ENCODE results near the gene C1QTNF8. TPM values are rescaled to one million over a fixed set of nuclear protein-coding genes. Genes with fewer than 3 reads are reported as not detected.

The C1QTNF8 gene
- total RNA-seq, 4 donors from 2014 or later: not detected

GRCh38 chr16:1108299-1109252 lies 12.5 kb upstream of the C1QTNF8 start:
- WGBS: 33% methylated on average over 30 of the region's 42 CpGs
- peaks cover 0 to 24% (median 20%) of the 10 kb centered on the region in 4 donors for H3K4me1 ChIP-seq
- no peak for DNase-seq (ENCODE audit: extremely low spot score)
- H3K4me3 ChIP-seq: no peak overlapping the region
- H3K9me3 ChIP-seq: no peaks in the 10 kb centered on the region
- H3K36me3 ChIP-seq: no peaks in the 10 kb centered on the region
- intact Hi-C loops (cut with DNase I): no loop called here
- H3K27ac ChIP-seq (replicated peaks in 1 of 4): peak overlapping the region in 1 of 4 donors; percentile 10
- H3K27me3 ChIP-seq: peaks cover 0 to 57% (median 0%) of the 10 kb centered on the region in 4 donors
- TF ChIP-seq POLR2A (IDR thresholded peaks at IDR 0.05; ENCODE audit: low read depth): no peak
- peak; percentile 26 to 31 for TF ChIP-seq POLR2AphosphoS5 (IDR thresholded peaks at IDR 0.05)

DNA sequence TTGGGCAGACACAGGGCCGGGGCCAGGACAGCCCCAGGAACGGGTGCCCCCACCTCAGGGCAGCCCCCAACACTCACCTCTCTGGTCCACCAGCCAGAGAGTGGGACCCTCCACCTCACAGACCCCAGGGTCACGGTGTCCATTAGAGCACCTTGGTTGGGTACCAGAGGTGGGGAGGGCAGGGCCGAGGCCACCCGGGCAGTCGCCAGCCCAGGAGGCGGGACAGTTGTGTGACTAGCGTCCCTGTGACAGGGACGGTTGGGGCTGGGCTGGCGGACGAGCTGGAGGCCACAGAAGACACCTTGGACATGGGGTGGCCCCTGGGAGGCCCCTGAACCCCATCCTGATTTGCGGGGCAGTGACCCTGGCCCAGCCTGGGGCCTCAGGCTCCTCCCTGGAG lies 11.7 kb upstream of the C1QTNF8 start:
- intact Hi-C loops (cut with DNase I): loop anchor here (2.0 kb wide), 1 partner anchor 87 kb away; no protein-coding TSS in a partner anchor
- H3K4me3 ChIP-seq: no peak overlapping the region
- TF ChIP-seq POLR2AphosphoS5 (IDR thresholded peaks at IDR 0.05) (no peak), POLR2A (IDR thresholded peaks at IDR 0.05; ENCODE audit: low read depth) (no peak), EP300 (IDR thresholded peaks at IDR 0.05) (no peak)
- TF ChIP-seq, protein P1, sequence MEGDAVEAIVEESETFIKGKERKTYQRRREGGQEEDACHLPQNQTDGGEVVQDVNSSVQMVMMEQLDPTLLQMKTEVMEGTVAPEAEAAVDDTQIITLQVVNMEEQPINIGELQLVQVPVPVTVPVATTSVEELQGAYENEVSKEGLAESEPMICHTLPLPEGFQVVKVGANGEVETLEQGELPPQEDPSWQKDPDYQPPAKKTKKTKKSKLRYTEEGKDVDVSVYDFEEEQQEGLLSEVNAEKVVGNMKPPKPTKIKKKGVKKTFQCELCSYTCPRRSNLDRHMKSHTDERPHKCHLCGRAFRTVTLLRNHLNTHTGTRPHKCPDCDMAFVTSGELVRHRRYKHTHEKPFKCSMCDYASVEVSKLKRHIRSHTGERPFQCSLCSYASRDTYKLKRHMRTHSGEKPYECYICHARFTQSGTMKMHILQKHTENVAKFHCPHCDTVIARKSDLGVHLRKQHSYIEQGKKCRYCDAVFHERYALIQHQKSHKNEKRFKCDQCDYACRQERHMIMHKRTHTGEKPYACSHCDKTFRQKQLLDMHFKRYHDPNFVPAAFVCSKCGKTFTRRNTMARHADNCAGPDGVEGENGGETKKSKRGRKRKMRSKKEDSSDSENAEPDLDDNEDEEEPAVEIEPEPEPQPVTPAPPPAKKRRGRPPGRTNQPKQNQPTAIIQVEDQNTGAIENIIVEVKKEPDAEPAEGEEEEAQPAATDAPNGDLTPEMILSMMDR (IDR thresholded peaks at IDR 0.05): no peak
- 69% methylated on average over 8 of the region's 12 CpGs for WGBS
- no peaks in the 10 kb centered on the region for H3K36me3 ChIP-seq
- no peak for DNase-seq (ENCODE audit: extremely low spot score)
- H3K27me3 ChIP-seq: peaks cover 0 to 65% (median 0%) of the 10 kb centered on the region in 4 donors
- no peaks in the 10 kb centered on the region for H3K9me3 ChIP-seq
- H3K4me1 ChIP-seq: peaks cover 6 to 32% (median 27%) of the 10 kb centered on the region in 4 donors
- no peak overlapping the region for H3K27ac ChIP-seq (replicated peaks in 1 of 4)

- peaks cover 0 to 71% (median 2%) of the 10 kb centered on the region in 4 donors for H3K27me3 ChIP-seq
- intact Hi-C loops (cut with DNase I): loop anchor here (2.0 kb wide), 1 partner anchor 88 kb away; no protein-coding TSS in a partner anchor
- no peak for DNase-seq (ENCODE audit: extremely low spot score)
Observed at GRCh38 chr16:1107141-1107540, 11.1 kb upstream of the C1QTNF8 start.

DNA sequence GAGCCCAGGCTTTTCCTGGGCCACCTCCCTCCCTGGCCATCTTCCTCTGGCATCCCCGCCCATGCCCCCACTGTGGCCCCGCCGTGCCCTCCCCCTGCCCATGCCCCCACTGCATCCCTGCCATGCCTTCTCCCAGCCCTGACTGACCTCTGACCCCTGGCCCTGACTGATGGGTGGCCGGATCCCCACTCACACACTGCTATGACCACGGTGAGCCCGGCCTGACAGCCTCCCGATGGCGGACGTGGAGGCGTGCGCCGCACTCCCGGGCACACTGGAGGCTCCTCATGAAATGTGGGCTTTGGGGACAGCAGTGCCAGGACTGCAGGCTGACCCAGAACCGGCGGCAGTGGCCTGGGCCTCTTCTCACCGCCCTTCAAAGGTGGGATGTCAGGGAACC lies 10.6 kb upstream of the C1QTNF8 start:
- DNase-seq (ENCODE audit: extremely low spot score): no peak

More at GRCh38 chr16:1107141-1107540, 11.1 kb upstream of the C1QTNF8 start:
- no peaks in the 10 kb centered on the region for H3K36me3 ChIP-seq
- 66% methylated on average over 10 of the region's 22 CpGs for WGBS
- H3K9me3 ChIP-seq: no peaks in the 10 kb centered on the region
- H3K4me1 ChIP-seq: peaks cover 6 to 33% (median 28%) of the 10 kb centered on the region in 4 donors
- TF ChIP-seq POLR2AphosphoS5 (IDR thresholded peaks at IDR 0.05) (no peak), POLR2A (IDR thresholded peaks at IDR 0.05; ENCODE audit: low read depth) (no peak), EP300 (IDR thresholded peaks at IDR 0.05) (no peak)
- TF ChIP-seq, protein P1 (IDR thresholded peaks at IDR 0.05): no peak
- H3K27ac ChIP-seq (replicated peaks in 1 of 4): no peak overlapping the region
- no peak overlapping the region for H3K4me3 ChIP-seq

More for the DNA sequence above, 10.6 kb upstream of the C1QTNF8 start:
- TF ChIP-seq POLR2AphosphoS5 (IDR thresholded peaks at IDR 0.05) (no peak), POLR2A (IDR thresholded peaks at IDR 0.05; ENCODE audit: low read depth) (no peak), EP300 (IDR thresholded peaks at IDR 0.05) (no peak)
- TF ChIP-seq, protein P1 (IDR thresholded peaks at IDR 0.05): no peak
- Histone ChIP-seq H3K4me3 (no peak overlapping the region), H3K9me3 (no peaks in the 10 kb centered on the region), H3K27me3 (peaks cover 0 to 76% (median 4%) of the 10 kb centered on the region in 4 donors), H3K27ac (replicated peaks in 1 of 4) (no peak overlapping the region), H3K36me3 (no peaks in the 10 kb centered on the region), H3K4me1 (peaks cover 6 to 33% (median 28%) of the 10 kb centered on the region in 4 donors)
- 80% methylated on average over 14 of the region's 16 CpGs for WGBS
- intact Hi-C loops (cut with DNase I): loop anchor here (2.0 kb wide), 1 partner anchor 88 kb away; no protein-coding TSS in a partner anchor

All from esophagus muscularis mucosa (tissue), 4 donors.